ENCODE results near the gene RRP15. TPM values are rescaled to one million over a fixed set of nuclear protein-coding genes. Genes with fewer than 3 reads are reported as not detected.

Gene RRP15
- total RNA-seq, 1 donor from 2014 or later = 9.7 TPM

- Histone ChIP-seq H3K36me3 (ENCODE audit: control insufficient read depth, insufficient read depth, low read length) (no peaks in the 10 kb centered on the region), H3K4me3 (ENCODE audit: low read depth, low read length) (no peak overlapping the region), H3K27me3 (ENCODE audit: control insufficient read depth, insufficient read depth, low read length) (no peaks in the 10 kb centered on the region)
- no peak for DNase-seq (ENCODE audit: low read depth)
- TF ChIP-seq CTCF (IDR thresholded peaks at IDR 0.05; ENCODE audit: insufficient read depth, low read length, poor library complexity, severe bottlenecking) = peak; percentile 38
These were observed 66.4 kb downstream of the RRP15 start for GRCh38 chr1:218351391-218352074.

GRCh38 chr1:218352075-218352438, 67.0 kb downstream of the RRP15 start:
- DNase-seq (ENCODE audit: low read depth) = no peak
- Histone ChIP-seq H3K4me3 (ENCODE audit: low read depth, low read length) (no peak overlapping the region), H3K27me3 (ENCODE audit: control insufficient read depth, insufficient read depth, low read length) (no peaks in the 10 kb centered on the region), H3K36me3 (ENCODE audit: control insufficient read depth, insufficient read depth, low read length) (no peaks in the 10 kb centered on the region)
- TF ChIP-seq CTCF (IDR thresholded peaks at IDR 0.05; ENCODE audit: insufficient read depth, low read length, poor library complexity, severe bottlenecking) = no peak

GRCh38 chr1:218353656-218354055, 68.6 kb downstream of the RRP15 start:
- no peaks in the 10 kb centered on the region for H3K27me3 ChIP-seq (ENCODE audit: control insufficient read depth, insufficient read depth, low read length)
- H3K4me3 ChIP-seq (ENCODE audit: low read depth, low read length) = no peak overlapping the region
- DNase-seq (ENCODE audit: low read depth) = no peak
- TF ChIP-seq CTCF (IDR thresholded peaks at IDR 0.05; ENCODE audit: insufficient read depth, low read length, poor library complexity, severe bottlenecking) = no peak
- H3K36me3 ChIP-seq (ENCODE audit: control insufficient read depth, insufficient read depth, low read length) = no peaks in the 10 kb centered on the region

GRCh38 chr1:218355278-218355677, 70.2 kb downstream of the RRP15 start:
- DNase-seq (ENCODE audit: low read depth) = no peak
- no peak for TF ChIP-seq CTCF (IDR thresholded peaks at IDR 0.05; ENCODE audit: insufficient read depth, low read length, poor library complexity, severe bottlenecking)
- Histone ChIP-seq H3K27me3 (ENCODE audit: control insufficient read depth, insufficient read depth, low read length) (no peaks in the 10 kb centered on the region), H3K36me3 (ENCODE audit: control insufficient read depth, insufficient read depth, low read length) (no peaks in the 10 kb centered on the region), H3K4me3 (ENCODE audit: low read depth, low read length) (no peak overlapping the region)

GRCh38 chr1:218357211-218357892, 72.3 kb downstream of the RRP15 start:
- no peak for DNase-seq (ENCODE audit: low read depth)
- Histone ChIP-seq H3K4me3 (ENCODE audit: low read depth, low read length) (no peak overlapping the region), H3K27me3 (ENCODE audit: control insufficient read depth, insufficient read depth, low read length) (no peaks in the 10 kb centered on the region), H3K36me3 (ENCODE audit: control insufficient read depth, insufficient read depth, low read length) (no peaks in the 10 kb centered on the region)
- TF ChIP-seq CTCF (IDR thresholded peaks at IDR 0.05; ENCODE audit: insufficient read depth, low read length, poor library complexity, severe bottlenecking) = no peak

- no peak overlapping the region for H3K4me3 ChIP-seq (ENCODE audit: low read depth, low read length)
- no peaks in the 10 kb centered on the region for H3K27me3 ChIP-seq (ENCODE audit: control insufficient read depth, insufficient read depth, low read length)
- no peak for TF ChIP-seq CTCF (IDR thresholded peaks at IDR 0.05; ENCODE audit: insufficient read depth, low read length, poor library complexity, severe bottlenecking)
- no peaks in the 10 kb centered on the region for H3K36me3 ChIP-seq (ENCODE audit: control insufficient read depth, insufficient read depth, low read length)
- no peak for DNase-seq (ENCODE audit: low read depth)
These were observed 72.8 kb downstream of the RRP15 start for GRCh38 chr1:218357893-218358232.
